ENCODE results near the gene ZGPAT. TPM values are rescaled to one million over a fixed set of nuclear protein-coding genes. Genes with fewer than 3 reads are reported as not detected.

The ZGPAT gene
- total and polyA plus RNA-seq, 2 of the 8 experiments (the other 6 are each of a cell fraction or from before 2014, with no cell fraction given) = 14.5 to 21.4 TPM

DNA sequence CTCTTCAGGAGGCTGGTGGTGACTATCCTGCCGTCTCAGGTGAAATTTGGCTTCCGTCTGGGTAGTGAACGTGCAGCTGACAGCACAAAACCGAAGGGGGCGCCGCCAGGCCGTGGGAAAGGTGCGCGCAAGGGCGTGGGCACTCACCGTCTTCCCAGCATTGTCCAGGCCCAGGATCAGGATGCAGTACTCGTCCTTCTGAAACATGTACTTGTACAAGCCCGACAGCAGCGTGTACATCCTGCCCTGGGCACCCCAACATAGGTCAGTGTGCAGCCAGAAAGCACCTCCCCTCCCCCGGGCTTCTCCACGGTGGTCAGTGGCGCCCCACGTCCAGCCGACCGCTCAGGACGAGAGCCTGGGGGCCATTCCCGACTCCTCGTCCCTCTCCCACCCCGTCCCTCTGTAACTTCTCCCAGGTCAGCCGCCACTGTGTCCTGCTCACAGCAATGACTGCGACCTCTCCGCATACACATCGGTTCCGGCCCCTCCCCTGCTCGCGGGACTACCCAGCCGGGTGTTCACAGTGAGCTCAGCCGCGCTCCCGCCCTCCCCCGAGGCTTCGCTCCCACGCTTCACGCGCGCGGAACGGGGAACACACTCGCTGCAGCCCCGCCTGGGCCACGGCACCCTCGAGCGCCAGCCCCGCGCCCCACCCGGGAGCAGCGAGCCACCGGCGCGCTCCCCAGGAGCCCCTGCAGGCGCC, 834 bp upstream of the ZGPAT start:
- peak; percentile 68 to 73 for TF ChIP-seq RAD21 (IDR thresholded peaks at IDR 0.05 in 1 of 2, conservative IDR thresholded peaks at IDR 0.05 in 1 of 2; ENCODE audit: low read depth in 2 of 2, low read length in 2 of 2)
- peak in 1 of 2 experiments; percentile 60; a peak in 2 of 4 replicates for TF ChIP-seq SIN3A (conservative IDR thresholded peaks at IDR 0.05 in 1 of 2, IDR thresholded peaks at IDR 0.05 in 1 of 2; ENCODE audit: low read depth in 1 of 2, low read length in 2 of 2)
- no peak for TF ChIP-seq PHF8 (conservative IDR thresholded peaks at IDR 0.05; ENCODE audit: low read depth, low read length)
- TF ChIP-seq CTCF (IDR thresholded peaks at IDR 0.05; ENCODE audit: control extremely low read depth in 1 of 3, insufficient read depth in 1 of 3, low read depth in 1 of 3, low read length in 3 of 3) = peak; percentile 46 to 72 (median 69)
- no peak overlapping the region for H2BK20ac ChIP-seq (ENCODE audit: low read length)
- H3K9ac ChIP-seq (replicated peaks in 1 of 4; ENCODE audit: extremely low read depth in 1 of 4, low read depth in 3 of 4, low read length in 3 of 4) = peak overlapping the region; percentile 6 to 80 (median 45); a peak in 4 of 7 replicates
- H2BK15ac ChIP-seq (ENCODE audit: low read length) = no peak overlapping the region
- peak overlapping the region; percentile 80 for H4K8ac ChIP-seq (ENCODE audit: extremely low read depth, insufficient read depth, low read length)
- H3K79me1 ChIP-seq (ENCODE audit: low read depth, low read length) = peaks cover 10% of the 10 kb centered on the region; the same call in 1 of the 2 replicates
- H3K14ac ChIP-seq (ENCODE audit: insufficient read length) = no peak overlapping the region
- no peak overlapping the region for H4K5ac ChIP-seq (ENCODE audit: insufficient read length, low read depth, low read length)
- H3K79me2 ChIP-seq (ENCODE audit: control insufficient read depth in 1 of 2, insufficient read depth in 2 of 2, low read length in 2 of 2) = peaks cover 0 to 47% of the 10 kb centered on the region in 2 experiments; a peak in 3 of 4 replicates
- H4K20me1 ChIP-seq (replicated peaks in 1 of 2; ENCODE audit: control insufficient read depth in 1 of 2, insufficient read depth in 2 of 2, low read length in 2 of 2) = peaks cover 8 to 16% of the 10 kb centered on the region in 2 experiments
- H3K4me3 ChIP-seq (ENCODE audit: extremely low read depth in 1 of 4, insufficient read depth in 2 of 4, low read depth in 3 of 4, low read length in 4 of 4) = peak overlapping the region; percentile 46 to 88 (median 74)
- H4K91ac ChIP-seq (replicated peaks; ENCODE audit: insufficient read length, low read length) = peak overlapping the region; percentile 30
- DNase-seq (ENCODE audit: low read depth in 1 of 2, low spot score in 2 of 2) (peak in 1 of 2 experiments; percentile 67), FAIRE-seq (no peak)
- H3K4ac ChIP-seq (replicated peaks; ENCODE audit: insufficient read length, low read depth, low read length) = no peak overlapping the region
- H3K4me1 ChIP-seq (replicated peaks in 1 of 4; ENCODE audit: control insufficient read depth in 3 of 4, insufficient read depth in 4 of 4, low read length in 3 of 4) = peaks cover 0 to 11% (median 6%) of the 10 kb centered on the region in 4 experiments; a peak in 5 of 7 replicates
- no peak overlapping the region for H3K23ac ChIP-seq (ENCODE audit: insufficient read length)
- CTCF ChIA-PET (ENCODE audit: partially characterized antibody) = interaction anchor here (0.6 to 2.2 kb wide), 12 partner anchors 8 to 1466 kb away, joined by 3 to 9 read pairs (median 3); partner anchors contain the start of genes LIME1, TNFRSF6B and TPD52L2
- H3K36me3 ChIP-seq (ENCODE audit: control insufficient read depth in 2 of 4, insufficient read depth in 4 of 4, low read length in 3 of 4) = peaks cover 3 to 26% (median 12%) of the 10 kb centered on the region in 4 experiments
- no peak overlapping the region for H2BK12ac ChIP-seq (ENCODE audit: low read depth, low read length)
- H3K18ac ChIP-seq (ENCODE audit: extremely low read depth, low read length) = no peak overlapping the region; the same call in 1 of the 2 replicates
- no peaks in the 10 kb centered on the region for H3K9me3 ChIP-seq (ENCODE audit: insufficient read depth in 2 of 2, low read depth in 1 of 2, low read length in 1 of 2)
- no peak overlapping the region for H2AK5ac ChIP-seq (ENCODE audit: low read depth, low read length)
- H3K23me2 ChIP-seq (ENCODE audit: low read depth, low read length) = peaks cover 5% of the 10 kb centered on the region; the same call in 1 of the 2 replicates
- POLR2A ChIA-PET (ENCODE audit: partially characterized antibody) = interaction anchor here (1.0 to 4.7 kb wide), 14 partner anchors 10 to 158 kb away, joined by 3 to 49 read pairs (median 5); partner anchors contain the start of genes LIME1, SLC2A4RG, STMN3 and TNFRSF6B
- H2BK120ac ChIP-seq (replicated peaks; ENCODE audit: low read depth, low read length) = no peak overlapping the region
- 22% methylated on average over 39 of the region's 56 CpGs; no CpG with 5 or more reads in 1 of the 2 experiments for WGBS, 2 experiments (ENCODE audit: extremely low coverage in 1 of 2, insufficient coverage in 1 of 2, insufficient read length in 1 of 2, insufficient replicate concordance in 2 of 2, low coverage in 1 of 2, low lambda C conversion rate in 2 of 2, missing lambda C conversion rate in 1 of 2)
- H3K56ac ChIP-seq (replicated peaks; ENCODE audit: insufficient read length, low read depth, low read length) = no peak overlapping the region
- H3K4me2 ChIP-seq (ENCODE audit: insufficient read depth in 1 of 2, low read depth in 2 of 2, low read length in 2 of 2) = peak overlapping the region; percentile 41 to 97
- no peak overlapping the region; the same call in 1 of the 2 replicates for H2BK5ac ChIP-seq (ENCODE audit: low read depth, low read length)
- no peak overlapping the region for H3K27ac ChIP-seq (ENCODE audit: low read depth, low read length)
- H2AFZ ChIP-seq (ENCODE audit: low read length) = no peak overlapping the region
- no peaks in the 10 kb centered on the region for H3K27me3 ChIP-seq (replicated peaks in 1 of 4; ENCODE audit: control insufficient read depth in 3 of 4, extremely low read depth in 1 of 4, insufficient read depth in 3 of 4, low read length in 3 of 4)

All from H1 (cell line).